H9 (cell line): ENCODE measurements around the gene MAGOH. TPM values are rescaled to one million over a fixed set of nuclear protein-coding genes. Genes with fewer than 3 reads are reported as not detected.

Experiments
- DNase-seq: peaks from one replicate; pipeline ENCODE4 v3.0.0-alpha.2; 2017
- H2AFZ ChIP-seq: one replicate; pipeline ENCODE4 v1.6.1; 2013; ENCODE audit warnings: mild to moderate bottlenecking, low read length, control low read depth, moderate library complexity
- H2AK5ac ChIP-seq: 2 replicates; pipeline ENCODE4 v1.6.1; 2013; ENCODE audit warnings: low read length, control low read depth, mixed read lengths; ENCODE audit not compliant: insufficient read length
- H2BK120ac ChIP-seq: one replicate; pipeline ENCODE4 v1.6.1; 2013; ENCODE audit warnings: low read depth, mild to moderate bottlenecking, low read length, control low read depth, inconsistent platforms; ENCODE audit not compliant: poor library complexity, severe bottlenecking
- H2BK12ac ChIP-seq: 2 replicates; pipeline ENCODE4 v1.6.1; 2013; ENCODE audit warnings: low read length, control low read depth, mixed read lengths, low read depth; ENCODE audit not compliant: insufficient read length
- H2BK15ac ChIP-seq: 2 replicates; pipeline ENCODE4 v1.6.1; 2013; ENCODE audit warnings: low read depth, low read length, control low read depth
- H2BK20ac ChIP-seq: one replicate; pipeline ENCODE4 v1.6.1; 2013; ENCODE audit warnings: low read depth, mild to moderate bottlenecking, low read length, control low read depth, inconsistent platforms; ENCODE audit not compliant: poor library complexity, severe bottlenecking
- H2BK5ac ChIP-seq: 2 replicates; pipeline ENCODE4 v1.6.1; 2013; ENCODE audit warnings: low read length, control low read depth, mixed read lengths; ENCODE audit not compliant: insufficient read length
- H3K14ac ChIP-seq: 2 replicates; pipeline ENCODE4 v1.6.1; 2013; ENCODE audit warnings: low read length, control low read depth; ENCODE audit not compliant: insufficient read depth
- H3K18ac ChIP-seq: 2 replicates; pipeline ENCODE4 v1.6.1; 2013; ENCODE audit warnings: low read depth, mild to moderate bottlenecking, mixed read lengths, low read length, control low read depth; ENCODE audit not compliant: insufficient read length
- H3K23ac ChIP-seq: 2 replicates; pipeline ENCODE4 v1.6.1; 2013; ENCODE audit warnings: low read length, control low read depth, mixed read lengths, low read depth; ENCODE audit not compliant: insufficient read length
- H3K23me2 ChIP-seq: 2 replicates; pipeline ENCODE4 v1.6.1; 2013; ENCODE audit warnings: low read depth, mild to moderate bottlenecking, mixed read lengths, low read length, control low read depth; ENCODE audit not compliant: insufficient read length, poor library complexity, severe bottlenecking
- H3K27ac ChIP-seq: 2 replicates; pipeline ENCODE4 v1.5.1; 2013; ENCODE audit warnings: low read length, control low read depth, mixed read lengths, low read depth; ENCODE audit not compliant: insufficient read length
- H3K27me3 ChIP-seq: 2 replicates; pipeline ENCODE4 v1.6.1; 2013; ENCODE audit warnings: low read length, control low read depth, inconsistent platforms; ENCODE audit not compliant: insufficient read depth
- H3K4ac ChIP-seq: 2 replicates; pipeline ENCODE4 v1.6.1; 2013; ENCODE audit warnings: low read depth, mild to moderate bottlenecking, control low read depth, inconsistent platforms, low read length, moderate library complexity
- H3K4me1 ChIP-seq: 2 replicates; pipeline ENCODE4 v1.6.1; 2013; ENCODE audit warnings: low read length, control low read depth, inconsistent platforms; ENCODE audit not compliant: insufficient read depth
- H3K4me2 ChIP-seq: 2 replicates; pipeline ENCODE4 v1.6.1; 2013; ENCODE audit warnings: low read length, control low read depth, mixed read lengths; ENCODE audit not compliant: insufficient read length, insufficient read depth
- H3K56ac ChIP-seq: 2 replicates; pipeline ENCODE4 v1.6.1; 2013; ENCODE audit warnings: low read depth, mild to moderate bottlenecking, mixed read lengths, low read length, control low read depth; ENCODE audit not compliant: insufficient read length
- H3K79me1 ChIP-seq: 2 replicates; pipeline ENCODE4 v1.6.1; 2013; ENCODE audit warnings: low read depth, mild to moderate bottlenecking, moderate library complexity, low read length, control low read depth, inconsistent platforms; ENCODE audit not compliant: insufficient read depth, poor library complexity, severe bottlenecking
- H3K79me2 ChIP-seq: 2 replicates; pipeline ENCODE4 v1.6.1; 2013; ENCODE audit warnings: low read length, control low read depth, inconsistent platforms; ENCODE audit not compliant: insufficient read depth
- H3K9ac ChIP-seq: 2 replicates; pipeline ENCODE4 v1.6.1; 2013; ENCODE audit warnings: low read length, control low read depth, mixed read lengths; ENCODE audit not compliant: insufficient read length; ENCODE audit errors: extremely low read depth
- H3K9me3 ChIP-seq: one replicate; pipeline ENCODE4 v1.6.1; 2013; ENCODE audit warnings: low read depth, low read length, inconsistent platforms; ENCODE audit not compliant: control insufficient read depth
- H3T11ph ChIP-seq: one replicate; pipeline ENCODE4 v1.6.1; 2013; ENCODE audit warnings: mild to moderate bottlenecking, low read length, control low read depth, inconsistent platforms
- H4K20me1 ChIP-seq: one replicate; pipeline ENCODE4 v1.6.1; 2013; ENCODE audit not compliant: control insufficient read depth, insufficient read length, insufficient read depth
- H4K5ac ChIP-seq: 2 replicates; pipeline ENCODE4 v1.6.1; 2013; ENCODE audit warnings: low read depth, mild to moderate bottlenecking, mixed read lengths, low read length, control low read depth; ENCODE audit not compliant: insufficient read length
- H4K8ac ChIP-seq: replicated peaks from 2 replicates; pipeline ENCODE4 v1.6.1; 2013; ENCODE audit warnings: low read length, control low read depth, mixed read lengths, low read depth; ENCODE audit not compliant: insufficient read length
- H4K91ac ChIP-seq: 2 replicates; pipeline ENCODE4 v1.6.1; 2013; ENCODE audit warnings: low read depth, mild to moderate bottlenecking, moderate library complexity, mixed read lengths, low read length, control low read depth; ENCODE audit not compliant: insufficient read length
- H3K27ac Mint-ChIP-seq, 3 experiments: 2 replicates in 2 of 3; 3 replicates in 1 of 3; pipeline ENCODE4 v1.8.0; 2020 to 2021; ENCODE audit warnings: mixed read lengths in 3 of 3, mild to moderate bottlenecking in 1 of 3, moderate library complexity in 1 of 3
- H3K27me3 Mint-ChIP-seq: 2 replicates; pipeline ENCODE4 v1.8.0; 2021; ENCODE audit warnings: low read depth, mild to moderate bottlenecking, moderate library complexity, mixed read lengths
- H3K36me3 Mint-ChIP-seq, 3 experiments: 2 replicates in 2 of 3; 3 replicates in 1 of 3; pipeline ENCODE4 v1.8.0; 2020 to 2021; ENCODE audit warnings: low read depth in 3 of 3, mixed read lengths in 3 of 3; ENCODE audit not compliant: insufficient read depth in 1 of 3
- H3K4me1 Mint-ChIP-seq, 2 experiments: 2 replicates each; pipeline ENCODE4 v1.8.0; 2020; ENCODE audit warnings: mixed read lengths in 2 of 2
- H3K4me3 Mint-ChIP-seq, 2 experiments: 2 replicates in 1 of 2; 3 replicates in 1 of 2; pipeline ENCODE4 v1.8.0; 2020 to 2021; ENCODE audit warnings: mild to moderate bottlenecking in 2 of 2, mixed read lengths in 2 of 2, moderate library complexity in 1 of 2
- H3K9me3 Mint-ChIP-seq, 2 experiments: 2 replicates in 1 of 2; 3 replicates in 1 of 2; pipeline ENCODE4 v1.8.0; 2020; ENCODE audit warnings: mild to moderate bottlenecking in 2 of 2, mixed read lengths in 2 of 2, moderate library complexity in 1 of 2
- CTCF ChIP-seq: fragments of 200-600 bp; sonication (generic); conservative IDR thresholded peaks from 3 replicates; pipeline ENCODE4 v1.8.0; 2021; ENCODE audit warnings: antibody characterized with exemption, mild to moderate bottlenecking
- WGBS: extraction: QIAGEN DNeasy Blood & Tissue Kit; methylation state at CpG from one replicate; pipeline ENCODE4 v1.1.7; 2013; ENCODE audit warnings: missing lambda C conversion rate, low lambda C conversion rate, mixed read lengths; ENCODE audit not compliant: insufficient read length; ENCODE audit errors: extremely low coverage; 5-methylcytosine and 5-hydroxymethylcytosine counted together
- total RNA-seq: library from RNA; stranded (reverse); gene quantifications from 2 replicates; pipeline ENCODE4 v1.2.1, GENCODE V29; 2021

The MAGOH gene
- total RNA-seq, 1 experiment from 2014 or later: 81.2 TPM

DNA sequence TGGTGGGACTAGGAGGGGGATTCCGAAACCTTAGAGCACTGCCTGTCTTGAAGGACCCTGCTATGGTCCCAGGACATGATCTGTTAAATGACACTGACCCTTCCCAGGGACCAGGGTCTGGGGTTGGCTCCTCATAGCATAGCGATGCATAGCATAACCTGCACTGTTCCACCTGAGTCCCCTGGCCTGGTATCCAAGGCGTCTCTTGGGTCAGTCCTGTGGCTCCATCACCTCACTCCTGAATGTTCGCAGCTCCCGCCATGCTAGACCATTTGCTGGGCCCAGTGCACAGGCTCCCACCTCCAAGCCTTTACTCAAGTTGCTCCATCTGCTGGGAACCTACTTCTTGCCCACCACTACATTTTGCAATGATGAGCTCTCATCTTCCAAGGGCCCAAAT lies 39.0 kb upstream of the MAGOH start:
- H3K23me2 ChIP-seq: peaks cover 2% of the 10 kb centered on the region
- H3K9me3 Mint-ChIP-seq: no peaks in the 10 kb centered on the region
- H4K8ac ChIP-seq: no peak overlapping the region
- no peak overlapping the region for H3K4ac ChIP-seq
- no peak overlapping the region for H2AFZ ChIP-seq
- no peak overlapping the region for H3K9ac ChIP-seq
- H3K27me3 Mint-ChIP-seq: no peaks in the 10 kb centered on the region; the same call in 1 of the 2 replicates
- no CpG with 5 or more reads among the region's 5 CpGs for WGBS
- H2BK120ac ChIP-seq: no peak overlapping the region
- no peaks in the 10 kb centered on the region for H3K27me3 ChIP-seq
- H4K91ac ChIP-seq: no peak overlapping the region
- DNase-seq: no peak
- no peak overlapping the region for H4K5ac ChIP-seq
- TF ChIP-seq CTCF: no peak
- H3K4me1 Mint-ChIP-seq: no peaks in the 10 kb centered on the region
- no peaks in the 10 kb centered on the region for H3K79me1 ChIP-seq
- peaks cover 51 to 83% (median 77%) of the 10 kb centered on the region in 3 experiments for H3K36me3 Mint-ChIP-seq
- H3T11ph ChIP-seq: no peak overlapping the region
- no peak overlapping the region for H3K23ac ChIP-seq
- H2BK5ac ChIP-seq: no peak overlapping the region
- H3K4me2 ChIP-seq: no peak overlapping the region
- H3K4me1 ChIP-seq: no peaks in the 10 kb centered on the region
- H2BK15ac ChIP-seq: no peak overlapping the region
- H3K9me3 ChIP-seq: no peaks in the 10 kb centered on the region
- H3K14ac ChIP-seq: no peak overlapping the region
- no peaks in the 10 kb centered on the region for H3K79me2 ChIP-seq
- H3K27ac Mint-ChIP-seq: peak overlapping the region in 1 of 3 experiments; percentile 66; a peak in 1 of 7 replicates
- H3K27ac ChIP-seq: no peak overlapping the region
- no peaks in the 10 kb centered on the region for H4K20me1 ChIP-seq
- H3K4me3 Mint-ChIP-seq: no peak overlapping the region
- no peak overlapping the region for H3K56ac ChIP-seq
- no peak overlapping the region for H2AK5ac ChIP-seq
- no peak overlapping the region for H3K18ac ChIP-seq
- H2BK12ac ChIP-seq: no peak overlapping the region
- H2BK20ac ChIP-seq: no peak overlapping the region
